NCI-H748 (cell line): ENCODE data around the gene CDHR3.
A peak's percentile ranks its signal among the peaks of the same experiment; 100 is the strongest.
"Not testable (repeated sequence)": the region's sequence is repeated elsewhere in the genome, so short reads cannot be mapped to it uniquely, and the experiment has no call there.

Source experiments
- DNase-seq: peaks from one replicate; lab custom pipeline; 2025; ENCODE audit not compliant: unreplicated experiment; lab: John Stamatoyannopoulos, UW

Gene CDHR3

GRCh38 chr7:105963038-105963667, at the start of gene CDHR3:
TSS of gene CDHR3 (plus strand) at chr7:105963264. CDS start at chr7:105963319, 55 bp downstream.
- peak; percentile 67 for DNase-seq

GRCh38 chr7:105913947-105914346, 49.1 kb upstream of the CDHR3 start:
- DNase-seq, result no peak

GRCh38 chr7:105916603-105917002, 46.5 kb upstream of the CDHR3 start:
- DNase-seq, result no peak

- no peak for DNase-seq
Measured at GRCh38 chr7:105917659-105918058, 45.4 kb upstream of the CDHR3 start.

- DNase-seq, result no peak
Measured at GRCh38 chr7:105920766-105921165, 42.3 kb upstream of the CDHR3 start.

- no peak for DNase-seq
Measured at GRCh38 chr7:105924945-105925344, 38.1 kb upstream of the CDHR3 start.

- no peak for DNase-seq
Measured at GRCh38 chr7:105926131-105926530, 36.9 kb upstream of the CDHR3 start.

- no peak for DNase-seq
Measured at GRCh38 chr7:105931179-105931578, 31.9 kb upstream of the CDHR3 start.

GRCh38 chr7:105932835-105933477, 30.1 kb upstream of the CDHR3 start:
- DNase-seq, result peak; percentile 34

GRCh38 chr7:105934572-105935185, 28.4 kb upstream of the CDHR3 start:
- DNase-seq, result peak; percentile 56

GRCh38 chr7:105935250-105935649, 27.8 kb upstream of the CDHR3 start:
- DNase-seq, result peak; percentile 89

GRCh38 chr7:105937411-105937810, 25.7 kb upstream of the CDHR3 start:
- DNase-seq, result no peak

GRCh38 chr7:105940109-105940508, 23.0 kb upstream of the CDHR3 start:
- DNase-seq, result peak; percentile 72

- no peak for DNase-seq
Measured at GRCh38 chr7:105941596-105941995, 21.5 kb upstream of the CDHR3 start.

- no peak for DNase-seq
Measured at GRCh38 chr7:105943486-105943885, 19.6 kb upstream of the CDHR3 start.

- no peak for DNase-seq
Measured at GRCh38 chr7:105945848-105946247, 17.2 kb upstream of the CDHR3 start.

- DNase-seq, result no peak
Measured at GRCh38 chr7:105951597-105951996, 11.5 kb upstream of the CDHR3 start.

GRCh38 chr7:105952917-105953595, 10.0 kb upstream of the CDHR3 start:
- DNase-seq, result no peak

- no peak for DNase-seq
Measured at GRCh38 chr7:105954711-105955110, 8.4 kb upstream of the CDHR3 start.

- not testable (repeated sequence) for DNase-seq
Measured at GRCh38 chr7:105955651-105956466, 7.2 kb upstream of the CDHR3 start.

GRCh38 chr7:105958012-105958411, 5.1 kb upstream of the CDHR3 start:
- DNase-seq, result no peak
